Fibroblast of lung (primary cell): ENCODE results near the gene ALG2. TPM values are rescaled to one million over a fixed set of nuclear protein-coding genes. Genes with fewer than 3 reads are reported as not detected.
"Not testable (repeated sequence)": the region's sequence is repeated elsewhere in the genome, so short reads cannot be mapped to it uniquely, and the experiment has no call there.

Source experiments
- DNase-seq, 2 donors: peaks; one replicate each; pipeline versions ENCODE4 v3.0.0 to v3.0.0-alpha.2; 2010; ENCODE audit warnings: low read depth in 2 of 2
- H2AFZ ChIP-seq: 2 replicates; pipeline ENCODE4 v1.5.1; 2012; ENCODE audit warnings: low read length, control low read depth, inconsistent platforms
- H3K27ac ChIP-seq: 2 replicates; pipeline ENCODE4 v1.5.1; 2011; ENCODE audit warnings: low read length, control low read depth; ENCODE audit not compliant: insufficient read depth
- H3K27me3 ChIP-seq: 2 replicates; pipeline ENCODE4 v1.5.1; 2011; ENCODE audit warnings: mild to moderate bottlenecking, low read length; ENCODE audit not compliant: control insufficient read depth, insufficient read depth
- H3K36me3 ChIP-seq: 2 replicates; pipeline ENCODE4 v1.5.1; 2011; ENCODE audit warnings: low read length; ENCODE audit not compliant: control insufficient read depth, insufficient read depth
- H3K4me1 ChIP-seq: 2 replicates; pipeline ENCODE4 v1.5.1; 2011; ENCODE audit warnings: low read length; ENCODE audit not compliant: control insufficient read depth, insufficient read depth; ENCODE audit errors: extremely low read depth
- H3K4me2 ChIP-seq: 2 replicates; pipeline ENCODE4 v1.5.1; 2011; ENCODE audit warnings: low read length, control low read depth; ENCODE audit not compliant: insufficient read depth; ENCODE audit errors: extremely low read depth
- H3K4me3 ChIP-seq, 4 experiments: fragments of 200-600 bp in 1 of 4; sonication (generic) in 1 of 4; replicated peaks in 1 of 4; 2 replicates each; pipeline ENCODE4 v1.5.1; 2011 to 2016; ENCODE audit warnings: low read length in 4 of 4, low read depth in 3 of 4, mild to moderate bottlenecking in 3 of 4, control low read depth in 2 of 4, inconsistent platforms in 1 of 4, mixed read lengths in 1 of 4; ENCODE audit not compliant: insufficient read depth in 1 of 4; ENCODE audit errors: control extremely low read depth in 1 of 4
- H3K79me2 ChIP-seq: 2 replicates; pipeline ENCODE4 v1.5.1; 2012; ENCODE audit warnings: mild to moderate bottlenecking, low read length, inconsistent platforms; ENCODE audit not compliant: control insufficient read depth, insufficient read depth
- H3K9ac ChIP-seq: 2 replicates; pipeline ENCODE4 v1.5.1; 2011; ENCODE audit warnings: mild to moderate bottlenecking, low read length, control low read depth; ENCODE audit not compliant: insufficient read depth
- H3K9me3 ChIP-seq: 2 replicates; pipeline ENCODE4 v1.5.1; 2012; ENCODE audit warnings: low read depth, low read length; ENCODE audit not compliant: control insufficient read depth, insufficient read depth
- H4K20me1 ChIP-seq: 2 replicates; pipeline ENCODE4 v1.5.1; 2011; ENCODE audit warnings: low read length; ENCODE audit not compliant: control insufficient read depth, insufficient read depth; ENCODE audit errors: extremely low read depth
- CTCF ChIP-seq, 2 donors: IDR thresholded peaks in 1 of 2; conservative IDR thresholded peaks in 1 of 2; 1 replicate in 1 of 2; 2 replicates in 1 of 2; pipeline ENCODE4 v1.5.1; 2011 to 2012; ENCODE audit warnings: low read length in 2 of 2, control low read depth in 1 of 2, inconsistent platforms in 1 of 2, low read depth in 1 of 2, mild to moderate bottlenecking in 1 of 2
- EZH2 ChIP-seq: IDR thresholded peaks from 2 replicates; pipeline ENCODE4 v1.5.1; 2012; ENCODE audit warnings: low read length, control low read depth, mild to moderate bottlenecking; ENCODE audit errors: missing control alignments
- polyA plus RNA-seq, 2 donors: library from polyadenylated mRNA; depleted of rRNA in 1 of 2; stranded (reverse) in 1 of 2; unstranded in 1 of 2; fragments of >200 nt; gene quantifications; 2 replicates each; pipeline ENCODE4 v1.2.1, GENCODE V29; 2011 to 2012; ENCODE audit warnings: missing spikeins in 1 of 2
- total RNA-seq: library from RNA; depleted of rRNA; stranded (reverse); fragments of >200 nt; gene quantifications from 2 replicates; pipeline ENCODE4 v1.2.1, GENCODE V29; 2014

Gene ALG2
- total and polyA plus RNA-seq, 2 donors (not counting 1 experiment from before 2014, with no cell fraction given), result 37.8 to 62.2 TPM

DNA sequence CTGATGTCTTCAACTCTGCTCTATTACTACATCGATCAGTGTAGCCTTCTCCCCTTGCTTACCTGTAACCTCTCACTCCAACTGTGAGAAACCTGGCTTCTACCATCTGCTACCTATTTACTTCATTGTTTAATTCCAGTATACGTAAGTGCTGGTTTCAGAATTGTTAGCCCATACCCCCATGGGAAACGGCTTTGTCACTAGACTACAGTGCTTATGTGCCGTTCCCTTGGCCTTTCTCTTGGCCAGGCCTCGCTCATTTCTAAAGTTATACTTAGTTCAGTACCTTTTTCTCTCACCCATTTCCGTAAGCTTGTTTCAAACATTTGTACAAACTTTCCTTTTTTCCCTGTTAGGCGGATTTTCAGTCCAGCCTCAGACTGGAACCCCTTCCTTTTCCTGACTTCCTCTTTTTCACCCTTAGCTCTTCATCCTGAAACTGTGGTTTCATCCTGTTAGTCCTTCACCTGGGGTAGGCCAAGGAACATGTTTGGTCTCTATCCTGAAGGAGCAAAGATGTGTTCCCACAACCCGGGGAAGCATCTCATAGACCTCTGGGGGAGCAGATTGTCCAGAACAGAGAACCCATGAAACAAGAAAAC lies 21.7 kb downstream of the ALG2 start:
- Histone ChIP-seq H3K9me3 (no peaks in the 10 kb centered on the region), H3K4me3 (no peak overlapping the region), H3K4me2 (no peak overlapping the region), H3K36me3 (no peaks in the 10 kb centered on the region), H4K20me1 (no peaks in the 10 kb centered on the region), H3K27ac (no peak overlapping the region), H3K4me1 (no peaks in the 10 kb centered on the region), H3K27me3 (peaks cover 8% of the 10 kb centered on the region), H3K79me2 (no peaks in the 10 kb centered on the region), H2AFZ (no peak overlapping the region), H3K9ac (no peak overlapping the region)
- TF ChIP-seq EZH2, result no peak
- no peak for TF ChIP-seq CTCF (conservative IDR thresholded peaks at IDR 0.05 in 1 of 2, IDR thresholded peaks at IDR 0.05 in 1 of 2; ENCODE audit: low read depth in 1 of 2, low read length in 2 of 2)
- DNase-seq, result no peak

DNA sequence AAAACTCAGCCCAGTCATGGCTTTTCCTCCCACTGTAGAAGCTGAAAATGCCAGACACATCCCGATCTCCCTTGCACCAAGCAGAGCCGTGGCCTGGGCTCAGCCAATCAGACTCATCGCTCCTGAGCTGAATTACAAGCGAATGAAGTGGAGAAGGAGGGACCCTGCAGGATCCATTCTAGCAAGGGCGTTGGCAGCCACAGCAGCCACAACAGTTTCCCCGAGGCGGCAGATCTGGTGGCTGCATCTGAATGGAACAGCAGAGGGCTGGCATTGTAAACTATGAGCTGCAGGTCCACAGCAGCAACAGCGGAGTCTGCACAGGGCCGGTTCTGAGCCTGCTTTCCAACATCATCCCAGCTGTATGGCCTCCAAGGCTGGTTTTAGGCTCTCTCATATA lies 23.8 kb downstream of the ALG2 start:
- H3K4me3 ChIP-seq, result no peak overlapping the region
- no peak for TF ChIP-seq EZH2
- no peak for TF ChIP-seq CTCF (conservative IDR thresholded peaks at IDR 0.05 in 1 of 2, IDR thresholded peaks at IDR 0.05 in 1 of 2; ENCODE audit: low read depth in 1 of 2, low read length in 2 of 2)
- H3K4me1 ChIP-seq, result peaks cover under 1% of the 10 kb centered on the region
- no peaks in the 10 kb centered on the region for H4K20me1 ChIP-seq
- H3K27ac ChIP-seq, result no peak overlapping the region
- no peaks in the 10 kb centered on the region for H3K9me3 ChIP-seq
- no peak overlapping the region for H3K4me2 ChIP-seq
- no peak overlapping the region for H2AFZ ChIP-seq
- no peaks in the 10 kb centered on the region for H3K79me2 ChIP-seq
- H3K36me3 ChIP-seq, result no peaks in the 10 kb centered on the region
- no peak for DNase-seq
- H3K9ac ChIP-seq, result no peak overlapping the region
- H3K27me3 ChIP-seq, result peaks cover 8% of the 10 kb centered on the region

- Histone ChIP-seq H4K20me1 (no peaks in the 10 kb centered on the region), H3K36me3 (no peaks in the 10 kb centered on the region), H3K4me2 (no peak overlapping the region)
Measured at GRCh38 chr9:99197124-99197630, 24.6 kb downstream of the ALG2 start.

GRCh38 chr9:99196484-99196883 lies 25.3 kb downstream of the ALG2 start:
- not testable (repeated sequence) for H3K9me3 ChIP-seq, H3K27ac ChIP-seq, H3K4me2 ChIP-seq, H3K9ac ChIP-seq, DNase-seq, H3K4me1 ChIP-seq, H3K36me3 ChIP-seq, H3K4me3 ChIP-seq, H3K79me2 ChIP-seq, H4K20me1 ChIP-seq, H2AFZ ChIP-seq, H3K27me3 ChIP-seq

More at GRCh38 chr9:99197124-99197630, 24.6 kb downstream of the ALG2 start:
- H3K79me2 ChIP-seq, result no peaks in the 10 kb centered on the region
- no peak for DNase-seq
- peaks cover 8% of the 10 kb centered on the region for H3K27me3 ChIP-seq
- no peak overlapping the region for H2AFZ ChIP-seq
- TF ChIP-seq EZH2 (no peak), CTCF (conservative IDR thresholded peaks at IDR 0.05 in 1 of 2, IDR thresholded peaks at IDR 0.05 in 1 of 2; ENCODE audit: low read depth in 1 of 2, low read length in 2 of 2) (no peak)
- no peaks in the 10 kb centered on the region for H3K9me3 ChIP-seq
- H3K4me3 ChIP-seq, result no peak overlapping the region
- H3K27ac ChIP-seq, result no peak overlapping the region
- H3K9ac ChIP-seq, result no peak overlapping the region
- peaks cover 5% of the 10 kb centered on the region for H3K4me1 ChIP-seq
